Tibial nerve (tissue), 4 donors: ENCODE measurements around the gene SHC1.

Source experiments
- CTCF ChIP-seq, 5 experiments: fragments of 200-600 bp in 3 of 5; fragments of 450-650 bp in 2 of 5; sonication (generic) in 3 of 5; IDR thresholded peaks; one replicate each; pipeline ENCODE4 v1.5.1; 2016 to 2019; ENCODE audit warnings: antibody characterized with exemption in 5 of 5, mild to moderate bottlenecking in 3 of 5, moderate library complexity in 2 of 5
- EP300 ChIP-seq, 2 donors: sonication (generic); formaldehyde crosslinking; IDR thresholded peaks; one replicate each; pipeline ENCODE4 v1.6.1; 2017; ENCODE audit warnings: antibody characterized with exemption in 2 of 2, mild to moderate bottlenecking in 1 of 2
- POLR2A ChIP-seq, 2 donors: fragments of 450-650 bp; IDR thresholded peaks; one replicate each; pipeline ENCODE4 v1.6.1; 2017; ENCODE audit warnings: antibody characterized with exemption in 2 of 2, mild to moderate bottlenecking in 2 of 2, moderate library complexity in 2 of 2

DNA sequence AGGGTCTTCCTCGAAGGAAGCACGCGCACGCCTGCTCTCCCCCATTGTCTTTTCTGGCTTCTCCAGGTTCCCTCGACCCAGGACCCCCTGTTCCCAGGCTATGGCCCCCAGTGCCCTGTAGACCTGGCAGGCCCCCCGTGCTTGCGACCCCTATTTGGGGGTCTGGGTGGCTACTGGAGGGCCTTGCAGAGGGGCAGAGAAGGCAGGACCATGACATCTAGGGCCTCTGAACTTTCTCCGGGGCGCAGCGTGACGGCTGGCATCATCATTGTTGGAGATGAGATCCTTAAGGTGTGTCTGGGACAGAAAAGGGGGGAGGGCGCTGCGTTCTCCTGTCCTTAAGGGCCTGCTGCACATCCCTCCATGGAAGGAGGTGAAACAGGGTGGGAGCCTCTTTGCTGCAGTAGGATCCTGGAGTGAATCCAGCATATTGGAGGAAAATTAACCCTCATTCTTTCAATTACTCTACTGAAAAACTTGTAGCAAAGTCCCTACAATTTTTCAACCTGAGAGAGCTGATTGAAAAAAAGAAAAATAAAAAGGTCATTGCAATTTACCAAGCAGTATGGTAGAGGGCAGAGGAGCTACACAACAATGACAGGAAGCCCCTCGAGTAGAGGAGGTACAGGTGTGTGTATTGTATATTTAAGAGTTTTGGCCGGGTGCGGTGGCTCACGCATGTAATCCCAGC lies 13.4 kb upstream of the SHC1 start:
- TF ChIP-seq CTCF (IDR thresholded peaks at IDR 0.05) (no peak), POLR2A (IDR thresholded peaks at IDR 0.05) (no peak), EP300 (IDR thresholded peaks at IDR 0.05) (no peak)
